SK-N-SH treated with all-trans-retinoic acid at 6 μM for 48 hours (cell line): ENCODE data around the gene HS3ST4.

Experiments
- ATAC-seq: fragments of 200-7000 bp; cut with Tn5 transposase; 3 replicates; pipeline ENCODE4 v1.9.1; 2020; ENCODE audit warnings: mild to moderate bottlenecking, moderate library complexity
- ARNTL ChIP-seq: fragments of 450-650 bp; formaldehyde crosslinking; IDR thresholded peaks from 2 replicates; pipeline ENCODE4 v1.5.0; 2020; ENCODE audit warnings: low read depth, mild to moderate bottlenecking, moderate library complexity, borderline replicate concordance
- BACH2 ChIP-seq: fragments of 250-450 bp; sonication (Bioruptor Pico); IDR thresholded peaks from 2 replicates; pipeline ENCODE4 v1.9.0; 2021; ENCODE audit warnings: mild to moderate bottlenecking, borderline replicate concordance
- CREB5 ChIP-seq: fragments of 250-450 bp; sonication (Bioruptor Pico); IDR thresholded peaks from 2 replicates; pipeline ENCODE4 v1.5.1; 2020; ENCODE audit warnings: low read depth, mild to moderate bottlenecking, moderate library complexity
- CSDC2 ChIP-seq: fragments of 250-450 bp; sonication (Bioruptor Pico); IDR thresholded peaks from 2 replicates; pipeline ENCODE4 v1.5.0; 2020; ENCODE audit warnings: mild to moderate bottlenecking, moderate library complexity
- CSRNP3 ChIP-seq: fragments of 250-450 bp; sonication (Bioruptor Pico); IDR thresholded peaks from 2 replicates; pipeline ENCODE4 v1.5.1; 2021; ENCODE audit warnings: mild to moderate bottlenecking, moderate library complexity
- ESRRG ChIP-seq: fragments of 250-450 bp; sonication (Bioruptor Pico); IDR thresholded peaks from 2 replicates; pipeline ENCODE4 v1.6.1; 2021; ENCODE audit warnings: mild to moderate bottlenecking
- GLIS3 ChIP-seq: fragments of 250-450 bp; sonication (Bioruptor Pico); IDR thresholded peaks from 2 replicates; pipeline ENCODE4 v1.5.0; 2020; ENCODE audit warnings: mild to moderate bottlenecking, moderate library complexity
- ISL1 ChIP-seq: fragments of 250-450 bp; sonication (Bioruptor Pico); IDR thresholded peaks from 2 replicates; pipeline ENCODE4 v2.1.2; 2022; ENCODE audit warnings: mild to moderate bottlenecking, moderate library complexity
- OSR1 ChIP-seq: fragments of 250-450 bp; sonication (Bioruptor Pico); IDR thresholded peaks from 2 replicates; pipeline ENCODE4 v1.8.0; 2022; ENCODE audit warnings: moderate library complexity, mild to moderate bottlenecking, inconsistent platforms
- PATZ1 ChIP-seq: fragments of 250-450 bp; sonication (Bioruptor Pico); IDR thresholded peaks from 2 replicates; pipeline ENCODE4 v1.8.0; 2020; ENCODE audit warnings: mild to moderate bottlenecking, moderate library complexity, borderline replicate concordance
- POU6F1 ChIP-seq: fragments of 250-450 bp; sonication (Bioruptor Pico); IDR thresholded peaks from 2 replicates; pipeline ENCODE4 v1.8.0; 2021; ENCODE audit warnings: low read depth, mild to moderate bottlenecking, moderate library complexity, borderline replicate concordance
- PPARA ChIP-seq: fragments of 250-450 bp; sonication (Bioruptor Pico); IDR thresholded peaks from 2 replicates; pipeline ENCODE4 v1.5.0; 2020; ENCODE audit warnings: mild to moderate bottlenecking, borderline replicate concordance
- RARB ChIP-seq: fragments of 250-450 bp; sonication (Bioruptor Pico); IDR thresholded peaks from 2 replicates; pipeline ENCODE4 v1.8.0; 2021; ENCODE audit warnings: mild to moderate bottlenecking, moderate library complexity
- SNAI2 ChIP-seq: fragments of 250-450 bp; sonication (Bioruptor Pico); IDR thresholded peaks from 2 replicates; pipeline ENCODE4 v1.5.0; 2020; ENCODE audit warnings: mild to moderate bottlenecking, moderate library complexity
- TCF4 ChIP-seq: fragments of 250-450 bp; sonication (Bioruptor Pico); IDR thresholded peaks from 2 replicates; pipeline ENCODE4 v1.8.0; 2021; ENCODE audit warnings: mild to moderate bottlenecking, moderate library complexity, borderline replicate concordance
- TOX ChIP-seq: fragments of 250-450 bp; sonication (Bioruptor Pico); IDR thresholded peaks from 2 replicates; pipeline ENCODE4 v1.8.0; 2021; ENCODE audit warnings: mild to moderate bottlenecking, moderate library complexity, borderline replicate concordance
- TSHZ2 ChIP-seq: fragments of 250-450 bp; sonication (Bioruptor Pico); IDR thresholded peaks from 2 replicates; pipeline ENCODE4 v1.5.0; 2020; ENCODE audit warnings: mild to moderate bottlenecking, moderate library complexity
- ZC3H10 ChIP-seq: fragments of 250-450 bp; sonication (Bioruptor Pico); IDR thresholded peaks from 2 replicates; pipeline ENCODE4 v1.5.1; 2021; ENCODE audit warnings: mild to moderate bottlenecking, moderate library complexity
- ZFP3 ChIP-seq: fragments of 250-450 bp; sonication (Bioruptor Pico); IDR thresholded peaks from 2 replicates; pipeline ENCODE4 v1.5.0; 2020; ENCODE audit warnings: mild to moderate bottlenecking, moderate library complexity
- ZFP30 ChIP-seq: fragments of 450-650 bp; formaldehyde crosslinking; IDR thresholded peaks from 2 replicates; pipeline ENCODE4 v1.5.0; 2022; ENCODE audit warnings: mild to moderate bottlenecking, moderate library complexity
- ZNF70 ChIP-seq: fragments of 450-650 bp; formaldehyde crosslinking; IDR thresholded peaks from 2 replicates; pipeline ENCODE4 v1.5.0; 2020; ENCODE audit warnings: mild to moderate bottlenecking, moderate library complexity
- ZNF8 ChIP-seq: fragments of 450-650 bp; formaldehyde crosslinking; IDR thresholded peaks from 2 replicates; pipeline ENCODE4 v1.5.0; 2020; ENCODE audit warnings: mild to moderate bottlenecking, moderate library complexity

Gene HS3ST4

GRCh38 chr16:25783226-25783625, 91.5 kb downstream of the HS3ST4 start:
- TF ChIP-seq PPARA (CRISPR knock-in tag) (no peak), GLIS3 (CRISPR knock-in tag) (no peak), BACH2 (no peak), TOX (no peak), ISL1 (CRISPR knock-in tag) (no peak), CSDC2 (CRISPR knock-in tag) (no peak), TCF4 (CRISPR knock-in tag) (no peak), ZFP30 (CRISPR knock-in tag) (no peak), CREB5 (CRISPR knock-in tag) (no peak), SNAI2 (CRISPR knock-in tag) (no peak), ARNTL (no peak), ZNF8 (CRISPR knock-in tag) (no peak), RARB (CRISPR knock-in tag) (no peak)
- TF ChIP-seq, all 23 proteins: peak for 0
- ATAC-seq = no peak

- no peak for ATAC-seq
- TF ChIP-seq ISL1 (CRISPR knock-in tag) (no peak), RARB (CRISPR knock-in tag) (no peak), SNAI2 (CRISPR knock-in tag) (no peak), ZNF70 (CRISPR knock-in tag) (no peak), ZFP30 (CRISPR knock-in tag) (no peak), BACH2 (no peak), CSRNP3 (CRISPR knock-in tag) (no peak), ESRRG (CRISPR knock-in tag) (no peak), ZC3H10 (no peak), POU6F1 (CRISPR knock-in tag) (no peak), CREB5 (CRISPR knock-in tag) (no peak), ARNTL (no peak), ZNF8 (CRISPR knock-in tag) (no peak), OSR1 (CRISPR knock-in tag) (no peak), GLIS3 (CRISPR knock-in tag) (no peak), TCF4 (CRISPR knock-in tag) (no peak), CSDC2 (CRISPR knock-in tag) (no peak)
Observed at GRCh38 chr16:25785361-25785760, 93.6 kb downstream of the HS3ST4 start.

GRCh38 chr16:25786748-25787147, 95.0 kb downstream of the HS3ST4 start:
- no peak for ATAC-seq
- TF ChIP-seq ZNF8 (CRISPR knock-in tag) = no peak
- TF ChIP-seq OSR1 (CRISPR knock-in tag) = no peak
- no peak for TF ChIP-seq ZFP3 (CRISPR knock-in tag)
- TF ChIP-seq RARB (CRISPR knock-in tag) = no peak
- TF ChIP-seq ARNTL = no peak
- no peak for TF ChIP-seq CREB5 (CRISPR knock-in tag)
- TF ChIP-seq ZFP30 (CRISPR knock-in tag) = no peak
- TF ChIP-seq ISL1 (CRISPR knock-in tag) = no peak
- no peak for TF ChIP-seq TSHZ2
- no peak for TF ChIP-seq PATZ1
- no peak for TF ChIP-seq TOX
- no peak for TF ChIP-seq GLIS3 (CRISPR knock-in tag)
- TF ChIP-seq SNAI2 (CRISPR knock-in tag) = no peak
- TF ChIP-seq POU6F1 (CRISPR knock-in tag) = no peak
- no peak for TF ChIP-seq ZNF70 (CRISPR knock-in tag)
